Measurements from ENCODE around the gene ST6GALNAC3. TPM values are rescaled to one million over a fixed set of nuclear protein-coding genes. Genes with fewer than 3 reads are reported as not detected.

ST6GALNAC3 gene
- total RNA-seq, 4 donors from 2014 or later, result 1.00 to 5.7 (median 1.9) TPM; not detected in 1

GRCh38 chr1:76581712-76582111 lies 507.2 kb downstream of the ST6GALNAC3 start:
- 92 to 100% methylated on average over 2 of the region's 2 CpGs for WGBS, 2 donors (ENCODE audit: low coverage in 1 of 2)
- TF ChIP-seq EP300 (IDR thresholded peaks at IDR 0.05; ENCODE audit: low read depth) (no peak), CTCF (IDR thresholded peaks at IDR 0.05) (no peak), POLR2AphosphoS5 (IDR thresholded peaks at IDR 0.05) (no peak), POLR2A (IDR thresholded peaks at IDR 0.05) (no peak)
- DNase-seq, result no peak
- no peaks in the 10 kb centered on the region for H3K9me3 ChIP-seq
- H3K27ac ChIP-seq, result no peak overlapping the region
- no peaks in the 10 kb centered on the region for H3K4me1 ChIP-seq
- in situ Hi-C loops (cut with MboI; ENCODE audit: low pct_ligation_motif_present in 1 of 4, low pct_unique_long_range_greater_than_20kb in 1 of 4, low sequenced_read_pairs in 3 of 4) (no loop called here), intact Hi-C loops (cut with DNase I; ENCODE audit: low total_unique reads) (no loop called here)
- H3K4me3 ChIP-seq, result no peak overlapping the region
- no peaks in the 10 kb centered on the region for H3K36me3 ChIP-seq
- no peaks in the 10 kb centered on the region for H3K27me3 ChIP-seq

- no peaks in the 10 kb centered on the region for H3K36me3 ChIP-seq
- H3K27ac ChIP-seq, result no peak overlapping the region
- H3K27me3 ChIP-seq, result no peaks in the 10 kb centered on the region
- no peaks in the 10 kb centered on the region for H3K4me1 ChIP-seq
- no peaks in the 10 kb centered on the region for H3K9me3 ChIP-seq
- 77 to 80% methylated on average over 3 of the region's 3 CpGs for WGBS, 2 donors (ENCODE audit: low coverage in 1 of 2)
- intact Hi-C loops (cut with DNase I; ENCODE audit: low total_unique reads), result no loop called here
- H3K4me3 ChIP-seq, result no peak overlapping the region
- TF ChIP-seq EP300 (IDR thresholded peaks at IDR 0.05; ENCODE audit: low read depth) (no peak), POLR2A (IDR thresholded peaks at IDR 0.05) (no peak), CTCF (IDR thresholded peaks at IDR 0.05) (no peak), POLR2AphosphoS5 (IDR thresholded peaks at IDR 0.05) (no peak)
- in situ Hi-C loops (cut with MboI; ENCODE audit: low pct_ligation_motif_present in 1 of 4, low pct_unique_long_range_greater_than_20kb in 1 of 4, low sequenced_read_pairs in 3 of 4), result no loop called here
- no peak for DNase-seq
Measured at GRCh38 chr1:76583235-76583868, 508.8 kb downstream of the ST6GALNAC3 start.

- Histone ChIP-seq H3K4me1 (no peaks in the 10 kb centered on the region), H3K36me3 (no peaks in the 10 kb centered on the region), H3K9me3 (no peaks in the 10 kb centered on the region), H3K27me3 (no peaks in the 10 kb centered on the region), H3K27ac (no peak overlapping the region), H3K4me3 (no peak overlapping the region)
- in situ Hi-C loops (cut with MboI; ENCODE audit: low pct_ligation_motif_present in 1 of 4, low pct_unique_long_range_greater_than_20kb in 1 of 4, low sequenced_read_pairs in 3 of 4), result no loop called here
- 100% methylated on average over 1 of the region's 1 CpG for WGBS, 2 donors (ENCODE audit: low coverage in 1 of 2)
- TF ChIP-seq CTCF (IDR thresholded peaks at IDR 0.05), result no peak
- no peak for TF ChIP-seq EP300 (IDR thresholded peaks at IDR 0.05; ENCODE audit: low read depth)
- TF ChIP-seq POLR2AphosphoS5 (IDR thresholded peaks at IDR 0.05), result no peak
- TF ChIP-seq POLR2A (IDR thresholded peaks at IDR 0.05), result no peak
- no peak for DNase-seq
- intact Hi-C loops (cut with DNase I; ENCODE audit: low total_unique reads), result no loop called here
Measured at GRCh38 chr1:76583875-76584477, 509.4 kb downstream of the ST6GALNAC3 start.

GRCh38 chr1:76585980-76586674 lies 511.6 kb downstream of the ST6GALNAC3 start:
- 46 to 69% methylated on average over 3 to 4 of the region's 4 CpGs for WGBS, 2 donors (ENCODE audit: low coverage in 1 of 2)
- in situ Hi-C loops (cut with MboI; ENCODE audit: low pct_ligation_motif_present in 1 of 4, low pct_unique_long_range_greater_than_20kb in 1 of 4, low sequenced_read_pairs in 3 of 4) (no loop called here), intact Hi-C loops (cut with DNase I; ENCODE audit: low total_unique reads) (no loop called here)
- TF ChIP-seq POLR2A (IDR thresholded peaks at IDR 0.05) (no peak), POLR2AphosphoS5 (IDR thresholded peaks at IDR 0.05) (no peak), CTCF (IDR thresholded peaks at IDR 0.05) (no peak), EP300 (IDR thresholded peaks at IDR 0.05; ENCODE audit: low read depth) (no peak)
- no peak overlapping the region for H3K4me3 ChIP-seq
- H3K9me3 ChIP-seq, result no peaks in the 10 kb centered on the region
- H3K27ac ChIP-seq, result no peak overlapping the region
- no peaks in the 10 kb centered on the region for H3K36me3 ChIP-seq
- H3K4me1 ChIP-seq, result no peaks in the 10 kb centered on the region
- no peaks in the 10 kb centered on the region for H3K27me3 ChIP-seq
- no peak for DNase-seq
